Neural progenitor cell (in vitro differentiated cells): ENCODE measurements around the gene ZFAND3. TPM values are rescaled to one million over a fixed set of nuclear protein-coding genes. Genes with fewer than 3 reads are reported as not detected.

Experiments used
- DNase-seq: peaks from one replicate; pipeline ENCODE4 v3.0.0-alpha.2; 2016; ENCODE audit warnings: low spot score
- H2AFZ ChIP-seq: fragments of 200-600 bp; sonication (generic); replicated peaks from 2 replicates; pipeline ENCODE4 v1.6.1; 2016; ENCODE audit warnings: antibody characterized with exemption
- H3F3A ChIP-seq: fragments of 200-600 bp; sonication (generic); 2 replicates; pipeline ENCODE4 v1.6.1; 2016; ENCODE audit warnings: antibody characterized with exemption, low read depth
- H3K27ac ChIP-seq: fragments of 200-600 bp; sonication (generic); 2 replicates; pipeline ENCODE4 v1.5.1; 2016; ENCODE audit warnings: mild to moderate bottlenecking
- H3K27me3 ChIP-seq: fragments of 200-600 bp; sonication (generic); 2 replicates; pipeline ENCODE4 v1.6.1; 2016; ENCODE audit warnings: mild to moderate bottlenecking, moderate library complexity
- H3K36me3 ChIP-seq: fragments of 200-600 bp; sonication (generic); 2 replicates; pipeline ENCODE4 v1.5.1; 2016
- H3K4me1 ChIP-seq: fragments of 200-600 bp; sonication (generic); 2 replicates; pipeline ENCODE4 v1.6.1; 2016; ENCODE audit warnings: mixed run types
- H3K4me2 ChIP-seq: fragments of 200-600 bp; sonication (generic); 2 replicates; pipeline ENCODE4 v1.6.1; 2016
- H3K4me3 ChIP-seq: fragments of 200-600 bp; sonication (generic); 2 replicates; pipeline ENCODE4 v1.5.1; 2016
- H3K79me2 ChIP-seq: fragments of 200-600 bp; sonication (generic); 2 replicates; pipeline ENCODE4 v1.6.1; 2016; ENCODE audit warnings: low read depth
- H3K9ac ChIP-seq: fragments of 200-600 bp; sonication (generic); 2 replicates; pipeline ENCODE4 v1.6.1; 2016
- H3K9me3 ChIP-seq: fragments of 200-600 bp; sonication (generic); 2 replicates; pipeline ENCODE4 v1.5.1; 2016; ENCODE audit warnings: low read depth
- H4K20me1 ChIP-seq: fragments of 200-600 bp; sonication (generic); 2 replicates; pipeline ENCODE4 v1.6.1; 2016; ENCODE audit warnings: low read depth
- H3K27ac Mint-ChIP-seq: 3 replicates; pipeline ENCODE4 v1.8.0; 2021; ENCODE audit warnings: mixed read lengths
- H3K27me3 Mint-ChIP-seq: 2 replicates; pipeline ENCODE4 v1.8.0; 2022; ENCODE audit warnings: low read depth, mild to moderate bottlenecking, inconsistent platforms, moderate library complexity, mixed read lengths; ENCODE audit not compliant: insufficient read depth
- H3K36me3 Mint-ChIP-seq: 3 replicates; pipeline ENCODE4 v1.8.0; 2021; ENCODE audit warnings: mixed read lengths
- H3K4me1 Mint-ChIP-seq: 3 replicates; pipeline ENCODE4 v1.8.0; 2021; ENCODE audit warnings: mixed read lengths
- H3K4me3 Mint-ChIP-seq: 3 replicates; pipeline ENCODE4 v1.8.0; 2021; ENCODE audit warnings: mild to moderate bottlenecking, moderate library complexity, mixed read lengths
- H3K9me3 Mint-ChIP-seq: 3 replicates; pipeline ENCODE4 v1.8.0; 2020; ENCODE audit warnings: mixed read lengths
- CTCF ChIP-seq: fragments of 200-600 bp; sonication (generic); IDR thresholded peaks from 2 replicates; pipeline ENCODE4 v1.5.1; 2017; ENCODE audit warnings: antibody characterized with exemption, mild to moderate bottlenecking
- EZH2 ChIP-seq: fragments of 200-600 bp; sonication (generic); IDR thresholded peaks from 2 replicates; pipeline ENCODE4 v1.6.1; 2017; ENCODE audit warnings: antibody characterized with exemption, mild to moderate bottlenecking, moderate library complexity
- EZH2phosphoT487 ChIP-seq: fragments of 200-600 bp; sonication (generic); IDR thresholded peaks from 2 replicates; pipeline ENCODE4 v1.6.1; 2017; ENCODE audit warnings: antibody characterized with exemption
- total RNA-seq: library from RNA; depleted of rRNA; stranded (reverse); fragments of >200 nt; gene quantifications from 2 replicates; pipeline ENCODE4 v1.2.3, GENCODE V29; 2015; ENCODE audit warnings: low replicate concordance

Gene ZFAND3
- total RNA-seq, 1 donor from 2014 or later, result 24.3 TPM

- Histone ChIP-seq H3K4me3 (no peak overlapping the region), H3K9ac (no peak overlapping the region), H3K36me3 (no peaks in the 10 kb centered on the region), H3K27me3 (no peaks in the 10 kb centered on the region), H3F3A (peaks cover 8% of the 10 kb centered on the region), H3K79me2 (peaks cover 100% of the 10 kb centered on the region), H4K20me1 (peaks cover 86% of the 10 kb centered on the region), H3K9me3 (no peaks in the 10 kb centered on the region), H3K27ac (no peak overlapping the region), H3K4me2 (no peak overlapping the region), H2AFZ (no peak overlapping the region), H3K4me1 (peaks cover 19% of the 10 kb centered on the region)
- Mint-ChIP-seq H3K4me1 (peaks cover 4% of the 10 kb centered on the region), H3K9me3 (no peaks in the 10 kb centered on the region), H3K27ac (no peak overlapping the region), H3K27me3 (no peaks in the 10 kb centered on the region), H3K4me3 (no peak overlapping the region), H3K36me3 (no peaks in the 10 kb centered on the region)
- TF ChIP-seq EZH2phosphoT487 (no peak), EZH2 (no peak), CTCF (no peak)
- no peak for DNase-seq
These were observed 43.5 kb downstream of the ZFAND3 start for GRCh38 chr6:37862992-37863391.

GRCh38 chr6:37864250-37864649 lies 44.7 kb downstream of the ZFAND3 start:
- Histone ChIP-seq H4K20me1 (peaks cover 84% of the 10 kb centered on the region), H3K4me1 (peaks cover 23% of the 10 kb centered on the region), H3K9ac (no peak overlapping the region), H3K79me2 (peaks cover 100% of the 10 kb centered on the region), H3K27ac (no peak overlapping the region), H3K9me3 (no peaks in the 10 kb centered on the region), H3K4me3 (no peak overlapping the region), H3K4me2 (no peak overlapping the region), H3K36me3 (no peaks in the 10 kb centered on the region), H3F3A (peaks cover 8% of the 10 kb centered on the region), H2AFZ (no peak overlapping the region), H3K27me3 (no peaks in the 10 kb centered on the region)
- Mint-ChIP-seq H3K4me1 (peaks cover 4% of the 10 kb centered on the region), H3K36me3 (no peaks in the 10 kb centered on the region), H3K9me3 (peaks cover 2% of the 10 kb centered on the region), H3K4me3 (no peak overlapping the region), H3K27me3 (no peaks in the 10 kb centered on the region), H3K27ac (no peak overlapping the region)
- TF ChIP-seq CTCF, result no peak
- no peak for TF ChIP-seq EZH2
- no peak for TF ChIP-seq EZH2phosphoT487
- no peak for DNase-seq

GRCh38 chr6:37865504-37865903 lies 46.0 kb downstream of the ZFAND3 start:
- Mint-ChIP-seq H3K27ac (no peak overlapping the region), H3K4me1 (peaks cover 4% of the 10 kb centered on the region), H3K27me3 (no peaks in the 10 kb centered on the region), H3K36me3 (peaks cover 4% of the 10 kb centered on the region), H3K4me3 (no peak overlapping the region), H3K9me3 (peaks cover 7% of the 10 kb centered on the region)
- H2AFZ ChIP-seq, result no peak overlapping the region
- H3K4me3 ChIP-seq, result no peak overlapping the region
- TF ChIP-seq EZH2phosphoT487 (no peak), EZH2 (no peak), CTCF (no peak)
- no peak for DNase-seq
- H3K4me2 ChIP-seq, result no peak overlapping the region
- no peak overlapping the region for H3K27ac ChIP-seq
- peaks cover 100% of the 10 kb centered on the region for H3K79me2 ChIP-seq
- H3F3A ChIP-seq, result peaks cover 8% of the 10 kb centered on the region
- no peaks in the 10 kb centered on the region for H3K36me3 ChIP-seq
- no peak overlapping the region for H3K9ac ChIP-seq
- peaks cover 23% of the 10 kb centered on the region for H3K4me1 ChIP-seq
- H3K27me3 ChIP-seq, result no peaks in the 10 kb centered on the region
- H4K20me1 ChIP-seq, result peaks cover 76% of the 10 kb centered on the region
- H3K9me3 ChIP-seq, result no peaks in the 10 kb centered on the region
